ENCODE data around the gene FAM186B. TPM values are rescaled to one million over a fixed set of nuclear protein-coding genes. Genes with fewer than 3 reads are reported as not detected.
A peak's percentile ranks its signal among the peaks of the same experiment; 100 is the strongest.

FAM186B gene
- total RNA-seq, 1 experiment from 2014 or later: 0.39 TPM

DNA sequence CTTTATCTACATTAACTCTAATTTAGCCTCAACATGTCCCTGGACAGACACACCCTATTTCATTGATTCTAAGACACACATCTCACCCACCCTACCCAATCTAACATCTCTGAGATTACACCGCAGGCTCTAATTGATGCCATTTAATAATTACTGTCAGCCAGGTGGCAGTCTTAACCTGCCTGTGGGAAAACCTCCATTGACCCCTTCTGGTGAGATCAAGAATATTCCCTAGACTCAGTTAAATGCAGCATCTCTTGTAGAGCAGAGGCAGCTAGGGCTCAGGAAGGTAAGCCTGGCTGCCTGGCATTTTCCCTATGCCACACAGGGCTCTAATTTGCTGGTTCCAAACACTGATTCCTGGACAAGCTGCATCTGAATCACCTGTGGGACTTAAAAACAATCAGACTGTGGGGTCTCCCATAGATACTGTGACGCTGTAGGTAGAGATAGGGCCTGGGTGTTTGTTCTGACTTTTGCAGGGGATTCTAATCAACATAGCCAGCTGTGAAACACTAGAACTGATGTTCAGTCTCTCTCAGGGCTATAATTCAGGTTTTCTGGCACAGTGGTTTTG is 51.8 kb downstream of the FAM186B start:
- H3K27me3 Mint-ChIP-seq (ENCODE audit: low read depth): peaks cover 33% of the 10 kb centered on the region
- no peak overlapping the region for H3K27ac Mint-ChIP-seq
- CTCF ChIA-PET: interaction anchor here (0.5 to 7.8 kb wide), 39 partner anchors 9 to 806 kb away, joined by 3 to 99 read pairs (median 6); partner anchors contain the start of genes DNAJC22, FAM186B, KCNH3 and PRPF40B
- peak; percentile 62 for ATAC-seq
- peaks cover 3% of the 10 kb centered on the region for H3K36me3 Mint-ChIP-seq
- POLR2A ChIA-PET: interaction anchor here (0.6 to 1.4 kb wide), 3 partner anchors 27 to 531 kb away, joined by 3 to 4 read pairs (median 4); partner anchors contain the start of gene SPATS2
- peaks cover 3% of the 10 kb centered on the region; the same call in 1 of the 2 replicates for H3K4me1 Mint-ChIP-seq
- no peak for TF ChIP-seq CREB1 (CRISPR knock-in tag; IDR thresholded peaks at IDR 0.05)
- TF ChIP-seq, protein P1, sequence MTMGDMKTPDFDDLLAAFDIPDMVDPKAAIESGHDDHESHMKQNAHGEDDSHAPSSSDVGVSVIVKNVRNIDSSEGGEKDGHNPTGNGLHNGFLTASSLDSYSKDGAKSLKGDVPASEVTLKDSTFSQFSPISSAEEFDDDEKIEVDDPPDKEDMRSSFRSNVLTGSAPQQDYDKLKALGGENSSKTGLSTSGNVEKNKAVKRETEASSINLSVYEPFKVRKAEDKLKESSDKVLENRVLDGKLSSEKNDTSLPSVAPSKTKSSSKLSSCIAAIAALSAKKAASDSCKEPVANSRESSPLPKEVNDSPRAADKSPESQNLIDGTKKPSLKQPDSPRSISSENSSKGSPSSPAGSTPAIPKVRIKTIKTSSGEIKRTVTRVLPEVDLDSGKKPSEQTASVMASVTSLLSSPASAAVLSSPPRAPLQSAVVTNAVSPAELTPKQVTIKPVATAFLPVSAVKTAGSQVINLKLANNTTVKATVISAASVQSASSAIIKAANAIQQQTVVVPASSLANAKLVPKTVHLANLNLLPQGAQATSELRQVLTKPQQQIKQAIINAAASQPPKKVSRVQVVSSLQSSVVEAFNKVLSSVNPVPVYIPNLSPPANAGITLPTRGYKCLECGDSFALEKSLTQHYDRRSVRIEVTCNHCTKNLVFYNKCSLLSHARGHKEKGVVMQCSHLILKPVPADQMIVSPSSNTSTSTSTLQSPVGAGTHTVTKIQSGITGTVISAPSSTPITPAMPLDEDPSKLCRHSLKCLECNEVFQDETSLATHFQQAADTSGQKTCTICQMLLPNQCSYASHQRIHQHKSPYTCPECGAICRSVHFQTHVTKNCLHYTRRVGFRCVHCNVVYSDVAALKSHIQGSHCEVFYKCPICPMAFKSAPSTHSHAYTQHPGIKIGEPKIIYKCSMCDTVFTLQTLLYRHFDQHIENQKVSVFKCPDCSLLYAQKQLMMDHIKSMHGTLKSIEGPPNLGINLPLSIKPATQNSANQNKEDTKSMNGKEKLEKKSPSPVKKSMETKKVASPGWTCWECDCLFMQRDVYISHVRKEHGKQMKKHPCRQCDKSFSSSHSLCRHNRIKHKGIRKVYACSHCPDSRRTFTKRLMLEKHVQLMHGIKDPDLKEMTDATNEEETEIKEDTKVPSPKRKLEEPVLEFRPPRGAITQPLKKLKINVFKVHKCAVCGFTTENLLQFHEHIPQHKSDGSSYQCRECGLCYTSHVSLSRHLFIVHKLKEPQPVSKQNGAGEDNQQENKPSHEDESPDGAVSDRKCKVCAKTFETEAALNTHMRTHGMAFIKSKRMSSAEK (CRISPR knock-in tag; IDR thresholded peaks at IDR 0.05; ENCODE audit: borderline replicate concordance): no peak
- no peak for TF ChIP-seq GABPB1 (CRISPR knock-in tag; IDR thresholded peaks at IDR 0.05)
- TF ChIP-seq E2F5 (CRISPR knock-in tag; IDR thresholded peaks at IDR 0.05): no peak
- no peak for TF ChIP-seq KAT7 (CRISPR knock-in tag; IDR thresholded peaks at IDR 0.05; ENCODE audit: borderline replicate concordance)
- H3K9me3 Mint-ChIP-seq: no peaks in the 10 kb centered on the region
- no peak overlapping the region for H3K4me3 Mint-ChIP-seq
- no peak for DNase-seq (ENCODE audit: low spot score)

DNA sequence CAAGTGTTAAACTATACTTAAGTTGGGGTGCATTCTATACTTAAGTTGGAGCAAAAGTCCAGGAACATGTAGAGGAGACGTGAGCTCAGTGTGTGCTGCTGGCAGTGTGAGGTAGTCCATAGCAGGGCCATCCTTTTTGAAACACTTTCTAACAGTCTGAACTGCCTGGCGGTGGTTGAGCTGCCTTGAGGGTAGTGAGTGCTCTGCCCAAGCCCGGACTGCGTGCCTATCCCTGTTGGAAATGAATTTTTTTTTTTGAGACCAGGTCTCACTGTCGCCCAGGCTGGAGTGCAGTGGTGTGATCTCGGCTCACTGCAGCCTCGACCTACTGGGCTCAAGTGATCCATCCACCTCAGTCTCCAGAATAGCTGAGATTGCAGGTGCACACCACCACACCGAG is 52.5 kb downstream of the FAM186B start:
- H3K4me1 Mint-ChIP-seq: peaks cover 3% of the 10 kb centered on the region; the same call in 1 of the 2 replicates
- POLR2A ChIA-PET: interaction anchor here (1.3 kb wide), 1 partner anchor 28 kb away, joined by 4 read pairs; no protein-coding TSS in a partner anchor
- no peaks in the 10 kb centered on the region for H3K36me3 Mint-ChIP-seq
- DNase-seq (ENCODE audit: low spot score): no peak
- no peak overlapping the region for H3K4me3 Mint-ChIP-seq
- no peaks in the 10 kb centered on the region for H3K9me3 Mint-ChIP-seq
- TF ChIP-seq ZNF138 (CRISPR knock-in tag; conservative IDR thresholded peaks at IDR 0.05) (no peak), KAT7 (CRISPR knock-in tag; IDR thresholded peaks at IDR 0.05; ENCODE audit: borderline replicate concordance) (no peak), ZNF423 (CRISPR knock-in tag; IDR thresholded peaks at IDR 0.05) (no peak), ZNF671 (CRISPR knock-in tag; IDR thresholded peaks at IDR 0.05) (no peak), MAX (CRISPR knock-in tag; IDR thresholded peaks at IDR 0.05) (no peak), ZNF396 (CRISPR knock-in tag; IDR thresholded peaks at IDR 0.05; ENCODE audit: borderline replicate concordance) (no peak), NR2C2 (CRISPR knock-in tag; IDR thresholded peaks at IDR 0.05) (no peak), IRF1 (CRISPR knock-in tag; IDR thresholded peaks at IDR 0.05) (no peak), TEAD4 (CRISPR knock-in tag; IDR thresholded peaks at IDR 0.05) (no peak), TCF7 (CRISPR knock-in tag; IDR thresholded peaks at IDR 0.05; ENCODE audit: low read depth) (no peak), ZBTB21 (CRISPR knock-in tag; IDR thresholded peaks at IDR 0.05; ENCODE audit: borderline replicate concordance) (no peak), IRF2 (CRISPR knock-in tag; IDR thresholded peaks at IDR 0.05; ENCODE audit: borderline replicate concordance, low read depth) (no peak), AR (CRISPR knock-in tag; IDR thresholded peaks at IDR 0.05) (no peak)
- TF ChIP-seq, protein P2, sequence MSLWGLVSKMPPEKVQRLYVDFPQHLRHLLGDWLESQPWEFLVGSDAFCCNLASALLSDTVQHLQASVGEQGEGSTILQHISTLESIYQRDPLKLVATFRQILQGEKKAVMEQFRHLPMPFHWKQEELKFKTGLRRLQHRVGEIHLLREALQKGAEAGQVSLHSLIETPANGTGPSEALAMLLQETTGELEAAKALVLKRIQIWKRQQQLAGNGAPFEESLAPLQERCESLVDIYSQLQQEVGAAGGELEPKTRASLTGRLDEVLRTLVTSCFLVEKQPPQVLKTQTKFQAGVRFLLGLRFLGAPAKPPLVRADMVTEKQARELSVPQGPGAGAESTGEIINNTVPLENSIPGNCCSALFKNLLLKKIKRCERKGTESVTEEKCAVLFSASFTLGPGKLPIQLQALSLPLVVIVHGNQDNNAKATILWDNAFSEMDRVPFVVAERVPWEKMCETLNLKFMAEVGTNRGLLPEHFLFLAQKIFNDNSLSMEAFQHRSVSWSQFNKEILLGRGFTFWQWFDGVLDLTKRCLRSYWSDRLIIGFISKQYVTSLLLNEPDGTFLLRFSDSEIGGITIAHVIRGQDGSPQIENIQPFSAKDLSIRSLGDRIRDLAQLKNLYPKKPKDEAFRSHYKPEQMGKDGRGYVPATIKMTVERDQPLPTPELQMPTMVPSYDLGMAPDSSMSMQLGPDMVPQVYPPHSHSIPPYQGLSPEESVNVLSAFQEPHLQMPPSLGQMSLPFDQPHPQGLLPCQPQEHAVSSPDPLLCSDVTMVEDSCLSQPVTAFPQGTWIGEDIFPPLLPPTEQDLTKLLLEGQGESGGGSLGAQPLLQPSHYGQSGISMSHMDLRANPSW (CRISPR knock-in tag; conservative IDR thresholded peaks at IDR 0.05; ENCODE audit: low read depth): no peak
- peaks cover 40% of the 10 kb centered on the region for H3K27me3 Mint-ChIP-seq (ENCODE audit: low read depth)
- CTCF ChIA-PET: interaction anchor here (0.6 to 7.8 kb wide), 28 partner anchors 9 to 807 kb away, joined by 3 to 99 read pairs (median 8); partner anchors contain the start of genes DNAJC22, KCNH3, PRPF40B and PRPH
- H3K27ac Mint-ChIP-seq: no peak overlapping the region
- ATAC-seq: no peak

Measured in WTC11 (cell line).